Mucosa of stomach (tissue), 1 donor: ENCODE results near the gene AP3M1.

Experiments used
- H3K27me3 ChIP-seq: one replicate; pipeline ENCODE4 v1.7.0; 2013; ENCODE audit warnings: mild to moderate bottlenecking, low read length; ENCODE audit not compliant: control insufficient read depth, insufficient read depth
- H3K36me3 ChIP-seq: one replicate; pipeline ENCODE4 v1.7.0; 2013; ENCODE audit warnings: low read length; ENCODE audit not compliant: control insufficient read depth, insufficient read depth
- H3K4me1 ChIP-seq: one replicate; pipeline ENCODE4 v1.7.0; 2013; ENCODE audit warnings: mild to moderate bottlenecking, low read length; ENCODE audit not compliant: control insufficient read depth, insufficient read depth
- H3K4me3 ChIP-seq: one replicate; pipeline ENCODE4 v1.7.0; 2013; ENCODE audit warnings: low read length
- H3K9ac ChIP-seq: one replicate; pipeline ENCODE4 v1.7.0; 2013; ENCODE audit warnings: mild to moderate bottlenecking, low read length, moderate library complexity
- H3K9me3 ChIP-seq: one replicate; pipeline ENCODE4 v1.7.0; 2013; ENCODE audit warnings: mild to moderate bottlenecking, low read length, moderate library complexity; ENCODE audit not compliant: control insufficient read depth
- donor health status: Pancreatic carcinoma.

Gene AP3M1

GRCh38 chr10:74104480-74104879 is 46.1 kb downstream of the AP3M1 start:
- no peak overlapping the region for H3K9ac ChIP-seq
- no peaks in the 10 kb centered on the region for H3K4me1 ChIP-seq
- no peaks in the 10 kb centered on the region for H3K9me3 ChIP-seq
- peaks cover 13% of the 10 kb centered on the region for H3K36me3 ChIP-seq
- H3K27me3 ChIP-seq = no peaks in the 10 kb centered on the region
- no peak overlapping the region for H3K4me3 ChIP-seq

- H3K4me1 ChIP-seq = no peaks in the 10 kb centered on the region
- no peak overlapping the region for H3K9ac ChIP-seq
- H3K27me3 ChIP-seq = no peaks in the 10 kb centered on the region
- H3K4me3 ChIP-seq = no peak overlapping the region
- peaks cover 13% of the 10 kb centered on the region for H3K36me3 ChIP-seq
- H3K9me3 ChIP-seq = no peaks in the 10 kb centered on the region
Measured at GRCh38 chr10:74103560-74104258, 46.9 kb downstream of the AP3M1 start.

- Histone ChIP-seq H3K27me3 (no peaks in the 10 kb centered on the region), H3K4me1 (no peaks in the 10 kb centered on the region), H3K9ac (no peak overlapping the region), H3K4me3 (no peak overlapping the region), H3K9me3 (no peaks in the 10 kb centered on the region), H3K36me3 (peaks cover 17% of the 10 kb centered on the region)
Measured at GRCh38 chr10:74099836-74100235, 50.8 kb downstream of the AP3M1 start.

GRCh38 chr10:74099420-74099819 is 51.2 kb downstream of the AP3M1 start:
- Histone ChIP-seq H3K9ac (no peak overlapping the region), H3K36me3 (peaks cover 17% of the 10 kb centered on the region), H3K27me3 (no peaks in the 10 kb centered on the region), H3K4me3 (no peak overlapping the region), H3K9me3 (no peaks in the 10 kb centered on the region), H3K4me1 (no peaks in the 10 kb centered on the region)

- Histone ChIP-seq H3K4me1 (no peaks in the 10 kb centered on the region), H3K36me3 (peaks cover 17% of the 10 kb centered on the region), H3K4me3 (no peak overlapping the region), H3K9me3 (no peaks in the 10 kb centered on the region), H3K27me3 (no peaks in the 10 kb centered on the region), H3K9ac (no peak overlapping the region)
Measured at GRCh38 chr10:74097776-74098175, 52.9 kb downstream of the AP3M1 start.

- Histone ChIP-seq H3K27me3 (no peaks in the 10 kb centered on the region), H3K4me3 (no peak overlapping the region), H3K4me1 (no peaks in the 10 kb centered on the region), H3K9me3 (no peaks in the 10 kb centered on the region), H3K36me3 (peaks cover 17% of the 10 kb centered on the region), H3K9ac (no peak overlapping the region)
Measured at GRCh38 chr10:74096777-74097176, 53.9 kb downstream of the AP3M1 start.

GRCh38 chr10:74094231-74094630 is 56.4 kb downstream of the AP3M1 start:
- H3K9me3 ChIP-seq = no peaks in the 10 kb centered on the region
- H3K4me3 ChIP-seq = no peak overlapping the region
- peaks cover 7% of the 10 kb centered on the region for H3K36me3 ChIP-seq
- no peaks in the 10 kb centered on the region for H3K4me1 ChIP-seq
- H3K9ac ChIP-seq = no peak overlapping the region
- no peaks in the 10 kb centered on the region for H3K27me3 ChIP-seq

GRCh38 chr10:74093530-74094164 is 57.0 kb downstream of the AP3M1 start:
- Histone ChIP-seq H3K9ac (no peak overlapping the region), H3K4me3 (no peak overlapping the region), H3K27me3 (no peaks in the 10 kb centered on the region), H3K9me3 (no peaks in the 10 kb centered on the region), H3K4me1 (no peaks in the 10 kb centered on the region), H3K36me3 (peaks cover 4% of the 10 kb centered on the region)

- H3K36me3 ChIP-seq = peaks cover 4% of the 10 kb centered on the region
- H3K9ac ChIP-seq = no peak overlapping the region
Measured at GRCh38 chr10:74092372-74092771, 58.3 kb downstream of the AP3M1 start.

GRCh38 chr10:74088722-74089121 is 61.9 kb downstream of the AP3M1 start:
- Histone ChIP-seq H3K4me1 (no peaks in the 10 kb centered on the region), H3K27me3 (no peaks in the 10 kb centered on the region), H3K4me3 (no peak overlapping the region), H3K9ac (no peak overlapping the region), H3K9me3 (no peaks in the 10 kb centered on the region), H3K36me3 (no peaks in the 10 kb centered on the region)

More at GRCh38 chr10:74092372-74092771, 58.3 kb downstream of the AP3M1 start:
- Histone ChIP-seq H3K4me1 (no peaks in the 10 kb centered on the region), H3K4me3 (no peak overlapping the region), H3K27me3 (no peaks in the 10 kb centered on the region), H3K9me3 (no peaks in the 10 kb centered on the region)

GRCh38 chr10:74086317-74086716 is 64.3 kb downstream of the AP3M1 start:
- Histone ChIP-seq H3K4me1 (no peaks in the 10 kb centered on the region), H3K27me3 (no peaks in the 10 kb centered on the region), H3K9me3 (no peaks in the 10 kb centered on the region), H3K36me3 (peaks cover 4% of the 10 kb centered on the region), H3K9ac (no peak overlapping the region), H3K4me3 (no peak overlapping the region)

- no peaks in the 10 kb centered on the region for H3K4me1 ChIP-seq
- H3K9me3 ChIP-seq = no peaks in the 10 kb centered on the region
- H3K4me3 ChIP-seq = no peak overlapping the region
- no peak overlapping the region for H3K9ac ChIP-seq
- H3K27me3 ChIP-seq = no peaks in the 10 kb centered on the region
- H3K36me3 ChIP-seq = peaks cover 4% of the 10 kb centered on the region
Measured at GRCh38 chr10:74084955-74085354, 65.7 kb downstream of the AP3M1 start.
